ENCODE measurements around the gene PSMA2. TPM values are rescaled to one million over a fixed set of nuclear protein-coding genes. Genes with fewer than 3 reads are reported as not detected.

Gene PSMA2
- total and polyA plus RNA-seq, 8 donors, result 23.1 to 59.7 (median 33.9) TPM

- Histone ChIP-seq H3K9me3 (no peaks in the 10 kb centered on the region), H3K27me3 (no peaks in the 10 kb centered on the region), H3K4me1 (no peaks in the 10 kb centered on the region), H3K27ac (no peak overlapping the region), H3K4me3 (no peak overlapping the region), H3K36me3 (peaks cover 5 to 76% (median 10%) of the 10 kb centered on the region in 3 donors)
- TF ChIP-seq CTCF (IDR thresholded peaks at IDR 0.05), result no peak
- FAIRE-seq, result no peak
- WGBS, 2 donors, result 84 to 89% methylated on average over 3 of the region's 3 CpGs
- intact Hi-C loops (cut with DNase I), result no loop called here
- ATAC-seq, result no peak
- DNase-seq, result no peak
These were observed 9.8 kb downstream of the PSMA2 start for GRCh38 chr7:42922017-42922753.

DNA sequence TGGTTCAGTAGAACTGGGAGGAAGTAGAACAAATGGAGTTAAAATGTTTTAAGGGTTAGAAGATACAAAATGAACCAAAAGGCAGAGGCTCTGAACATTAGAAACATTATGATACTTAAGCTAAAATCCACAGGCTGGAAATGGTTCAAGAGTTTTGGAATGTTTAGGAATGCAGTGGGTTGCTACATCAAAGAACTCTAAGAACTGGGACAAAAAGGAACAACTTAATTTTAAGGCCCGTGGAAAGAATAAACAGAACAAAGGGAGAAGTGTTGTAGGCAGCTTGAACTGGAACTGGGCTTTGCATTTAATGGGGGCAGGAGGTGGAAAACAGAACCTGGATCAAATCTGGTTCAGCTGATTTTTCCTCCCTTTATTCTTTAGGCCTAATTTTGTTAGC lies 16.6 kb downstream of the PSMA2 start:
- intact Hi-C loops (cut with DNase I), result no loop called here
- Histone ChIP-seq H3K4me3 (no peak overlapping the region), H3K27ac (no peak overlapping the region), H3K4me1 (peaks cover 3 to 9% (median 7%) of the 10 kb centered on the region in 3 donors), H3K36me3 (peaks cover 0 to 26% (median 8%) of the 10 kb centered on the region in 3 donors), H3K9me3 (no peaks in the 10 kb centered on the region), H3K27me3 (no peaks in the 10 kb centered on the region)
- 56 to 65% methylated on average over 1 of the region's 1 CpG for WGBS, 2 donors
- FAIRE-seq, result no peak
- no peak for DNase-seq
- no peak for TF ChIP-seq CTCF (IDR thresholded peaks at IDR 0.05)
- no peak for ATAC-seq

DNA sequence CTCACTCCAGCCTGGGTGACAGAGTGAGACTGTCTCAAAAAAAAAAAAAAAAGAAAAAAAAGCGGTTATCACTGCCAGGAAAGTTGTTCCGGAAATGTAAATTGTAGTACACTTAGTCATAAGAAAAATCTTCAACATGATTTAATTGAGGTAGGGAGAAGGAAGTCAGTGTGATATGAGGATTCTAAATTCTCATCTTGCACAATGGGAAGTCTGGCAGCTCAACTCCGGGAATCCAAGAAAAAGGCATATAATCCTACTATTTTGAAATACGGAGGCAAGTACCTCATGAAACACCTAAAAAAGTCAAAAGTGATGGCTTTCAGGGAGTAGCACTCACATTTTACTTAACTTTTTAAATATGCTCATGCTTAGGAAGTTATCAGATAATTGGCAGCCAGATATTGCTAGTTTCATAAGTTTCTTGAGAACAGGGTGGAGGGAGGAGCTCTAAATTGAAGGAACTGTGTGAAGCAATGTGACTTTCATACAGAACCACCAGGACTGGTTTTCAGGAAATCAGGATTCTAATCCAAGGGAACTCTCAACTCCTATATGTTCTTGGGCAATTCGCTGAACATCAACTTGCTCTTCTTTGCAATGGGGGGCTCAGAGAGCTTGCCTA lies 17.4 kb downstream of the PSMA2 start:
- DNase-seq, result no peak
- peak overlapping the region in 1 of 4 donors; percentile 12 for H3K27ac ChIP-seq

GRCh38 chr7:42914009-42914408 lies 18.0 kb downstream of the PSMA2 start:
- ATAC-seq (no peak), FAIRE-seq (no peak), DNase-seq (no peak)
- Histone ChIP-seq H3K27ac (no peak overlapping the region), H3K27me3 (no peaks in the 10 kb centered on the region), H3K36me3 (peaks cover 0 to 15% (median 0%) of the 10 kb centered on the region in 3 donors), H3K4me1 (peaks cover 7 to 20% (median 13%) of the 10 kb centered on the region in 3 donors), H3K9me3 (no peaks in the 10 kb centered on the region), H3K4me3 (no peak overlapping the region)
- no peak for TF ChIP-seq CTCF (IDR thresholded peaks at IDR 0.05)
- 76 to 79% methylated on average over 6 of the region's 6 CpGs for WGBS, 2 donors
- intact Hi-C loops (cut with DNase I), result no loop called here

More for the DNA sequence above, 17.4 kb downstream of the PSMA2 start:
- Histone ChIP-seq H3K4me3 (no peak overlapping the region), H3K36me3 (peaks cover 0 to 18% (median 1%) of the 10 kb centered on the region in 3 donors), H3K4me1 (peaks cover 7 to 15% (median 9%) of the 10 kb centered on the region in 3 donors), H3K27me3 (no peaks in the 10 kb centered on the region), H3K9me3 (no peaks in the 10 kb centered on the region)
- 63 to 64% methylated on average over 5 of the region's 5 CpGs for WGBS, 2 donors
- intact Hi-C loops (cut with DNase I), result no loop called here
- ATAC-seq (no peak), FAIRE-seq (no peak)
- TF ChIP-seq CTCF (IDR thresholded peaks at IDR 0.05), result no peak

GRCh38 chr7:42913591-42913990 lies 18.4 kb downstream of the PSMA2 start:
- intact Hi-C loops (cut with DNase I), result no loop called here
- FAIRE-seq, result no peak
- H3K27me3 ChIP-seq, result no peaks in the 10 kb centered on the region
- WGBS, 2 donors, result 57 to 77% methylated on average over 2 of the region's 2 CpGs
- TF ChIP-seq CTCF (IDR thresholded peaks at IDR 0.05), result no peak
- DNase-seq, result no peak
- H3K4me3 ChIP-seq, result no peak overlapping the region
- no peaks in the 10 kb centered on the region for H3K9me3 ChIP-seq
- H3K27ac ChIP-seq, result no peak overlapping the region
- no peak for ATAC-seq
- H3K36me3 ChIP-seq, result peaks cover 0 to 15% (median 0%) of the 10 kb centered on the region in 3 donors
- peaks cover 11 to 24% (median 17%) of the 10 kb centered on the region in 3 donors for H3K4me1 ChIP-seq
